Suprapubic skin (tissue), 3 donors: ENCODE results near the gene VSTM2B.

ENCODE experiments used
- CTCF ChIP-seq, 2 donors: fragments of 200-600 bp in 1 of 2; fragments of 450-650 bp in 1 of 2; sonication (generic) in 1 of 2; IDR thresholded peaks; one replicate each; pipeline ENCODE4 v1.5.1; 2016 to 2019; ENCODE audit warnings: antibody characterized with exemption in 2 of 2, mild to moderate bottlenecking in 1 of 2, moderate library complexity in 1 of 2
- EP300 ChIP-seq: sonication (generic); formaldehyde crosslinking; IDR thresholded peaks from one replicate; pipeline ENCODE4 v1.6.1; 2017; ENCODE audit warnings: antibody characterized with exemption

GRCh38 chr19:29546583-29547190 is 20.9 kb downstream of the VSTM2B start:
- TF ChIP-seq EP300 (no peak), CTCF (IDR thresholded peaks at IDR 0.05) (no peak)
